HG03378 (cell line): ENCODE measurements around the gene PRKX.
"Not testable (repeated sequence)": the region's sequence is repeated elsewhere in the genome, so short reads cannot be mapped to it uniquely, and the experiment has no call there.

ENCODE experiments used
- ATAC-seq: cut with Tn5 transposase; IDR thresholded peaks from one replicate; pipeline ENCODE4 v1.9.1; 2021; ENCODE audit warnings: mild to moderate bottlenecking, moderate library complexity; ENCODE audit not compliant: unreplicated experiment

PRKX gene

GRCh38 chrX:3585719-3586118 lies 127.7 kb downstream of the PRKX start:
- no peak for ATAC-seq

GRCh38 chrX:3584415-3584996 lies 128.9 kb downstream of the PRKX start:
- no peak for ATAC-seq

GRCh38 chrX:3582451-3582850 lies 131.0 kb downstream of the PRKX start:
- ATAC-seq = no peak

- no peak for ATAC-seq
Measured at GRCh38 chrX:3581609-3582108, 131.8 kb downstream of the PRKX start.

GRCh38 chrX:3577551-3577950 lies 135.9 kb downstream of the PRKX start:
- no peak for ATAC-seq

GRCh38 chrX:3576886-3577501 lies 136.5 kb downstream of the PRKX start:
- no peak for ATAC-seq

GRCh38 chrX:3567686-3568085 lies 145.8 kb downstream of the PRKX start:
- ATAC-seq = no peak

GRCh38 chrX:3563451-3563850 lies 150.0 kb downstream of the PRKX start:
- ATAC-seq = no peak

GRCh38 chrX:3560010-3560409 lies 153.4 kb downstream of the PRKX start:
- not testable (repeated sequence) for ATAC-seq
